ENCODE data around the gene FAM25G. TPM values are rescaled to one million over a fixed set of nuclear protein-coding genes. Genes with fewer than 3 reads are reported as not detected.
"Not testable (repeated sequence)": the region's sequence is repeated elsewhere in the genome, so short reads cannot be mapped to it uniquely, and the experiment has no call there.

FAM25G gene
- total RNA-seq, 6 donors from 2014 or later, result not detected

- not testable (repeated sequence) for H3K36me3 ChIP-seq; H3K27me3 ChIP-seq; H3K4me1 ChIP-seq; H3K27ac ChIP-seq; H3K9me3 ChIP-seq; H3K4me3 ChIP-seq; ATAC-seq (ENCODE audit: low FRiP score in 2 of 2)
- peak in 1 of 2 donors; percentile 45 for DNase-seq
- 88% methylated on average over 4 of the region's 11 CpGs; no CpG with 5 or more reads in 1 of the 2 donors for WGBS, 2 donors
These were observed 14.4 kb downstream of the FAM25G start for GRCh38 chr10:47477078-47477477.

GRCh38 chr10:47475101-47475500 is 16.4 kb downstream of the FAM25G start:
- not testable (repeated sequence) for DNase-seq, H3K4me1 ChIP-seq, H3K36me3 ChIP-seq, H3K9me3 ChIP-seq, H3K27me3 ChIP-seq, H3K4me3 ChIP-seq, H3K27ac ChIP-seq
- peak in 1 of 2 donors; percentile 23 for ATAC-seq (ENCODE audit: low FRiP score in 2 of 2)
- WGBS, 2 donors, result no CpG with 5 or more reads among the region's 5 CpGs

GRCh38 chr10:47473516-47473915 is 18.0 kb downstream of the FAM25G start:
- H3K27me3 ChIP-seq; ATAC-seq (ENCODE audit: low FRiP score in 2 of 2); H3K27ac ChIP-seq; H3K4me1 ChIP-seq; H3K36me3 ChIP-seq; H3K4me3 ChIP-seq; H3K9me3 ChIP-seq; DNase-seq: not testable (repeated sequence)
- WGBS, 2 donors, result no CpG with 5 or more reads among the region's 7 CpGs

DNA sequence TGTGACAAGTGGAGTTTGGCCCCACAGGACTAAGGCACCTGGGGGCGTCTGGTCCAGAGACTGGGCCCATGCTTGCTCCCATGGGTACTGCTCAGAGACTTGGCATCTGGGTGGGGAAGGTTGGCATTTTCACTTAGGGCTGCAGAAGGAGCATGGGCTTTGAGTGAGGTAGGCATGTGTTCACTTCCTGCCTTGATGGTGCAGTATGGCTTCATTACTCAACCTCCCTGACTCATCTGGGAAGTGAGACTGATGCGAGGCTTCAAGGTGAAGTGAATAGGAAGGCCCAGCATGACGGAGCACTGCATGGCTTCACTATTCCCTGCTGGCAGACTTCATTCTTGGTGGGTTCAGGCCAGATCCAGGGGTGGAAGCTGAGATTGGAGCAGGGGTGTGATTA is 18.9 kb downstream of the FAM25G start:
- H3K27ac ChIP-seq, H3K36me3 ChIP-seq, H3K9me3 ChIP-seq, DNase-seq, H3K27me3 ChIP-seq, H3K4me3 ChIP-seq, H3K4me1 ChIP-seq: not testable (repeated sequence)
- no CpG with 5 or more reads among the region's 3 CpGs for WGBS, 2 donors
- ATAC-seq (ENCODE audit: low FRiP score in 2 of 2), result peak; percentile 1 to 6

DNA sequence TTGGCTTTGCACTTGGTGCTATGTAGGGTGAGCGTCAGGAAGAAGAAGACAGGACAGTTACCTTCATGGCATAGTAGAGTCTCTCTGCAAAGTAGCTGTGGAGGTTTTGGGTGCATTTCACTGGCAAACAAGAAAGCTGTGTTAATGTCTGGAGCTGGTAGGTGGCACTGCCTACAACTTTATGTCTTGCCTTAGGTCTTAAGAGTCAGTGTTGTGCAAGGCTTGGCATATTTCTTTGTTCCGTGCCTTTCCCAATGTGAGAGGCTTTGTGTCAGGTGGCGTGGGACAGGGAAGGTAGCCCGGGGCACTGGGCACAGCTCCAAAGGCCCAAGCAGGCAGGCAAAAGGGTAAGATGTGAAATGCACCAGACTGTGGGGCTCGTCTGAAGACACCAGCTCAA is 19.4 kb downstream of the FAM25G start:
- not testable (repeated sequence) for H3K9me3 ChIP-seq; DNase-seq; ATAC-seq (ENCODE audit: low FRiP score in 2 of 2); H3K4me3 ChIP-seq; H3K4me1 ChIP-seq; H3K36me3 ChIP-seq; H3K27me3 ChIP-seq; H3K27ac ChIP-seq
- no CpG with 5 or more reads among the region's 5 CpGs for WGBS, 2 donors

- not testable (repeated sequence) for H3K4me3 ChIP-seq, H3K9me3 ChIP-seq, H3K4me1 ChIP-seq, H3K27me3 ChIP-seq, H3K27ac ChIP-seq, DNase-seq, H3K36me3 ChIP-seq
- 86 to 88% methylated on average over 6 to 9 of the region's 20 CpGs for WGBS, 2 donors
- peak in 1 of 2 donors; percentile 12 for ATAC-seq (ENCODE audit: low FRiP score in 2 of 2)
These were observed 22.6 kb downstream of the FAM25G start for GRCh38 chr10:47468731-47469528.

- not testable (repeated sequence) for H3K9me3 ChIP-seq; ATAC-seq (ENCODE audit: low FRiP score in 2 of 2); H3K36me3 ChIP-seq; H3K27me3 ChIP-seq; H3K4me3 ChIP-seq; H3K27ac ChIP-seq; DNase-seq; H3K4me1 ChIP-seq
- 92 to 96% methylated on average over 3 to 5 of the region's 7 CpGs for WGBS, 2 donors
These were observed 23.5 kb downstream of the FAM25G start for GRCh38 chr10:47467957-47468356.

- DNase-seq; H3K36me3 ChIP-seq; H3K27me3 ChIP-seq; H3K4me1 ChIP-seq; H3K4me3 ChIP-seq; ATAC-seq (ENCODE audit: low FRiP score in 2 of 2); H3K9me3 ChIP-seq; H3K27ac ChIP-seq: not testable (repeated sequence)
- 87 to 98% methylated on average over 4 of the region's 5 CpGs for WGBS, 2 donors
These were observed 24.0 kb downstream of the FAM25G start for GRCh38 chr10:47467458-47467857.

GRCh38 chr10:47465216-47465917 is 26.1 kb downstream of the FAM25G start:
- not testable (repeated sequence) for ATAC-seq (ENCODE audit: low FRiP score in 2 of 2); DNase-seq; H3K27me3 ChIP-seq; H3K27ac ChIP-seq; H3K9me3 ChIP-seq; H3K4me3 ChIP-seq; H3K4me1 ChIP-seq; H3K36me3 ChIP-seq
- WGBS, 2 donors, result 70 to 81% methylated on average over 13 to 14 of the region's 14 CpGs

- H3K9me3 ChIP-seq, H3K27ac ChIP-seq, H3K4me1 ChIP-seq, H3K4me3 ChIP-seq, DNase-seq, H3K27me3 ChIP-seq, H3K36me3 ChIP-seq: not testable (repeated sequence)
- WGBS, 2 donors, result no CpG with 5 or more reads among the region's 9 CpGs
- peak; percentile 44 to 58 for ATAC-seq (ENCODE audit: low FRiP score in 2 of 2)
These were observed 28.7 kb downstream of the FAM25G start for GRCh38 chr10:47462577-47463358.

DNA sequence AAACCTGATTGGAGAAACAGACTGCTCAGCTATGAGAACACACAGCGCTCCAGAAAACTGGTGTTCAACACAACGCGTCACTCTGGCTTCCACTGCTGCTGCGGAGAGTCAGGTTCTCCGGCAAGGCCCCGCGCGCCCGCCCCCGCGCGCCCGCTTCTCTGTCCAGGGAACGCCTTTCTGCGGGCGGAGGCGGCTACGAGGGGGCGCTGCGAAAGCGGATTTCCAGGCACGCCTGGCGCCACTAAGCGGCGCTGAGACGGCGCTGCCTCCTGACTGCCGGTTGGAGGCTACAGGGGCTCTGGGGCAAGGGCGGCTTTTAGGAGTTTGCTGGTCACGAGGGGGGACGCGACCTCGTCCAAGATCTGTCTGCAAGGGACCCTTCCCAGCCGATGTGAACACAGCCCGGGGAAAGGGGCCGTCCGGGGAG is 30.2 kb downstream of the FAM25G start:
- not testable (repeated sequence) for H3K27me3 ChIP-seq, H3K36me3 ChIP-seq, H3K9me3 ChIP-seq, H3K4me1 ChIP-seq, H3K27ac ChIP-seq
- peak; percentile 50 to 69 for DNase-seq
- 0% methylated on average over 5 to 7 of the region's 37 CpGs for WGBS, 2 donors
- H3K4me3 ChIP-seq, result peak overlapping the region in 2 of 4 donors; percentile 14 to 15
- peak; percentile 85 to 93 for ATAC-seq (ENCODE audit: low FRiP score in 2 of 2)
